AG04450 (cell line): Measurements from ENCODE around the gene HIC1. TPM values are rescaled to one million over a fixed set of nuclear protein-coding genes. Genes with fewer than 3 reads are reported as not detected.

Source experiments
- CTCF ChIA-PET: fragments of 300-600, 350-600 bp; formaldehyde crosslinking; extraction: SDS; loops from one replicate; lab custom pipeline; 2022; ENCODE audit warnings: antibody characterized with exemption, inconsistent platforms; lab: Charles Lee
- POLR2A ChIA-PET: fragments of 350-600 bp; formaldehyde crosslinking; extraction: SDS; loops from one replicate; lab custom pipeline; 2021; ENCODE audit warnings: antibody characterized with exemption, inconsistent platforms; lab: Yijun Ruan, JAX
- DNase-seq: peaks from one replicate; pipeline ENCODE4 v3.0.0-alpha.2; 2011; ENCODE audit warnings: low read depth, low spot score
- H3K27ac ChIP-seq: one replicate; pipeline ENCODE4 v1.5.1; 2012; ENCODE audit warnings: low read depth, low read length, control low read depth
- H3K27me3 ChIP-seq: one replicate; pipeline ENCODE4 v1.6.0; 2012; ENCODE audit warnings: low read length; ENCODE audit not compliant: control insufficient read depth, insufficient read depth
- H3K4me3 ChIP-seq: 2 replicates; pipeline ENCODE4 v1.5.1; 2011; ENCODE audit warnings: mild to moderate bottlenecking, low read depth, low read length, control low read depth
- H3K9me3 ChIP-seq: 2 replicates; pipeline ENCODE4 v1.5.1; 2012; ENCODE audit warnings: low read length; ENCODE audit not compliant: control insufficient read depth, insufficient read depth
- polyA plus RNA-seq: library from polyadenylated mRNA; depleted of rRNA; stranded (reverse); fragments of >200 nt; gene quantifications from 2 replicates; pipeline ENCODE4 v1.2.3, GENCODE V29; 2011
- TF ChIP-seq, protein P1 (sequence below): IDR thresholded peaks from 2 replicates; pipeline ENCODE4 v1.5.1; 2011; ENCODE audit warnings: low read depth, low read length, control low read depth, inconsistent platforms

The HIC1 gene
- polyA plus RNA-seq, 1 experiment: 12.7 TPM

DNA sequence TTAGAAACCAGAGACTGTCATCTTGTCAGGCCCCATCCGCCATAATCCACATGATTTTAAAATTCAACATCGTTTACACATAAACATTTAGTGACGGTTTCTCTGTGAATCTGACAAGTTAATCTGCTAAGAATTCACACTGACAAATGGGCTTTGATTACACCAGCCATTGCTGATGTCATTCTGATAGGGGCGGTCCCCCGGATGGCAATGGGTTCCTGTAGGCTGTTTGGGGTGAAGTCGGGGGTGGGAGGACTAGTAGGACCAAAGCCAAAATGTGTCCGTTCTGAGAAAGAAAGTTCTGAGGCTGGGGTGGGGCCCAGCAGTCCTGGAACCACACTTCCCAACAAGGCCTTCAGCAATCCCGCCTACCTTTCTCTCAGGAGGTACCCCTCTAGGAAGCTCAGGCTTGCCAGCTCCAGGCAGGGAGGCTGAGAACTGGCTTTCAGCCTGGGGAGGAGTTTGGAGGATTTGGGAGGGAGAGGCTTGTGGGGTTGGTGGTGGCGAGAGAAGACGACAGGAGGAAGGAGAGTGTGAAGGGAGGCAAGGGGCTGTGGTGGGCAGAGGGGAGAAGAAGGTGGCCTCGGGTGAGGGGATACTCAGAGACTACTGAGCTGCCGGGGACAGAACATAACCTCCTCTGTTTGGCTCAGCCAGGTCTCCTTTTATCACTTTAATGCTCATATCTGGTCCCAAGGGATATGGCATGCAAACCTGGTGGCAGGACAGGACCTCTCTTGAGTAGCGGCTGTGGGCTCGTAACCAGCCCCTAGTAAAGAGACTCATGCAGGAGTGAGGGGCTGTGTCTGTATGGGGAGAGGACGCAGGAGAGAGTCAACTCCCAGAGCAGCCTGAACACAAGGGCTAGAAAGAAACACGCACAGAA, 8.6 kb downstream of the HIC1 start:
- Histone ChIP-seq H3K27me3 (no peaks in the 10 kb centered on the region), H3K27ac (peak overlapping the region; percentile 61), H3K9me3 (no peaks in the 10 kb centered on the region; the same call in 1 of the 2 replicates), H3K4me3 (no peak overlapping the region)
- no peak for DNase-seq
- POLR2A ChIA-PET: interaction anchor here (0.6 kb wide), 2 partner anchors 10 to 137 kb away, joined by 6 read pairs; no protein-coding TSS in a partner anchor
- TF ChIP-seq, protein P1, sequence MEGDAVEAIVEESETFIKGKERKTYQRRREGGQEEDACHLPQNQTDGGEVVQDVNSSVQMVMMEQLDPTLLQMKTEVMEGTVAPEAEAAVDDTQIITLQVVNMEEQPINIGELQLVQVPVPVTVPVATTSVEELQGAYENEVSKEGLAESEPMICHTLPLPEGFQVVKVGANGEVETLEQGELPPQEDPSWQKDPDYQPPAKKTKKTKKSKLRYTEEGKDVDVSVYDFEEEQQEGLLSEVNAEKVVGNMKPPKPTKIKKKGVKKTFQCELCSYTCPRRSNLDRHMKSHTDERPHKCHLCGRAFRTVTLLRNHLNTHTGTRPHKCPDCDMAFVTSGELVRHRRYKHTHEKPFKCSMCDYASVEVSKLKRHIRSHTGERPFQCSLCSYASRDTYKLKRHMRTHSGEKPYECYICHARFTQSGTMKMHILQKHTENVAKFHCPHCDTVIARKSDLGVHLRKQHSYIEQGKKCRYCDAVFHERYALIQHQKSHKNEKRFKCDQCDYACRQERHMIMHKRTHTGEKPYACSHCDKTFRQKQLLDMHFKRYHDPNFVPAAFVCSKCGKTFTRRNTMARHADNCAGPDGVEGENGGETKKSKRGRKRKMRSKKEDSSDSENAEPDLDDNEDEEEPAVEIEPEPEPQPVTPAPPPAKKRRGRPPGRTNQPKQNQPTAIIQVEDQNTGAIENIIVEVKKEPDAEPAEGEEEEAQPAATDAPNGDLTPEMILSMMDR: no peak
- CTCF ChIA-PET: interaction anchor here (2.4 kb wide), 1 partner anchor 181 kb away, joined by 7 read pairs; no protein-coding TSS in a partner anchor

DNA sequence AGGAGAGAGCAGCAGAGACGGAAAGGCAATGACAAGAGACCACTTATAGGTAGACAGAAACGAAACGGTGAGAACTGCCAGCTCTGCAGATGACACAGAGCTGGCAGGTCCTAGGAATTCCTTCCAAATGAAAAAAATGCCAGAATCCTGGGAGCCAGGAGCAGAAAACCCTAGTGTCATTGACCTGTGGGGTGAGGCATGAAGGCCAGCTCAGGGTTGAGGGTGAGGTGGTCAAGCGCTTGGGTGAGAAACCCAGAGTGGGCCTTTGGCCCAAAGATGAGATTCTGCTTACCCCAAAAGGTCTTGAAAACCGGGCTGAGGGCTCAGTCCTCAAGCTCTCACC, 9.2 kb downstream of the HIC1 start:
- H3K27ac ChIP-seq: peak overlapping the region; percentile 61
- DNase-seq: no peak

DNA sequence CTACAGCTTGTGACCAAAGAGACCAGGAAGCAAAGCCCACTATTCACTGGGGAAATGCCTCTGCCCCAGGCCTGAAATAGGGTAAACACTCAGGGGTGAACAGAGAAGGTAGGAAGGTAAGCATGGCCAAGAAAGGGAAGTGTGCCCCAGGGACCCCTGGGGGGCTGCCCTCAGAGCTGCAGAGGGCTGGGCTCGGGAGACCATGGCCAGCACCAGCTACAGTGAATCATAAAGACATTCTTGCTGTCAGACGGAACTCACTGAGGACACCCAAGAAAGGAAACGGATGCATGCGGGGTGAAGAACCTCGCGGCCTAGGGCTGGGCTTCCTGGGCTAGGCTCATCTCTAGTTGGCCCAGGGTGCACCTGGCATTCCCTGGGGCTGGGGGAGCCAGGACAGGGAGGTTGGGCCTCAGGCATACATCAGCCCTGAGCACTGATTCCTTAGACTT, 9.6 kb downstream of the HIC1 start:
- DNase-seq: no peak
- Histone ChIP-seq H3K9me3 (no peaks in the 10 kb centered on the region; the same call in 1 of the 2 replicates), H3K4me3 (no peak overlapping the region), H3K27me3 (no peaks in the 10 kb centered on the region), H3K27ac (peak overlapping the region; percentile 61)
- ChIA-PET POLR2A (no interaction called here), CTCF (interaction anchor here (0.6 to 2.4 kb wide), 2 partner anchors 36 to 180 kb away, joined by 3 to 7 read pairs; no protein-coding TSS in a partner anchor)
- TF ChIP-seq, protein P1: no peak

More for the DNA sequence above, 9.2 kb downstream of the HIC1 start:
- no peak overlapping the region for H3K4me3 ChIP-seq
- no peaks in the 10 kb centered on the region; the same call in 1 of the 2 replicates for H3K9me3 ChIP-seq
- ChIA-PET POLR2A (interaction anchor here (0.6 kb wide), 1 partner anchor 11 kb away, joined by 6 read pairs; no protein-coding TSS in a partner anchor), CTCF (interaction anchor here (2.4 kb wide), 1 partner anchor 181 kb away, joined by 7 read pairs; no protein-coding TSS in a partner anchor)
- H3K27me3 ChIP-seq: no peaks in the 10 kb centered on the region
- TF ChIP-seq, protein P1: no peak

DNA sequence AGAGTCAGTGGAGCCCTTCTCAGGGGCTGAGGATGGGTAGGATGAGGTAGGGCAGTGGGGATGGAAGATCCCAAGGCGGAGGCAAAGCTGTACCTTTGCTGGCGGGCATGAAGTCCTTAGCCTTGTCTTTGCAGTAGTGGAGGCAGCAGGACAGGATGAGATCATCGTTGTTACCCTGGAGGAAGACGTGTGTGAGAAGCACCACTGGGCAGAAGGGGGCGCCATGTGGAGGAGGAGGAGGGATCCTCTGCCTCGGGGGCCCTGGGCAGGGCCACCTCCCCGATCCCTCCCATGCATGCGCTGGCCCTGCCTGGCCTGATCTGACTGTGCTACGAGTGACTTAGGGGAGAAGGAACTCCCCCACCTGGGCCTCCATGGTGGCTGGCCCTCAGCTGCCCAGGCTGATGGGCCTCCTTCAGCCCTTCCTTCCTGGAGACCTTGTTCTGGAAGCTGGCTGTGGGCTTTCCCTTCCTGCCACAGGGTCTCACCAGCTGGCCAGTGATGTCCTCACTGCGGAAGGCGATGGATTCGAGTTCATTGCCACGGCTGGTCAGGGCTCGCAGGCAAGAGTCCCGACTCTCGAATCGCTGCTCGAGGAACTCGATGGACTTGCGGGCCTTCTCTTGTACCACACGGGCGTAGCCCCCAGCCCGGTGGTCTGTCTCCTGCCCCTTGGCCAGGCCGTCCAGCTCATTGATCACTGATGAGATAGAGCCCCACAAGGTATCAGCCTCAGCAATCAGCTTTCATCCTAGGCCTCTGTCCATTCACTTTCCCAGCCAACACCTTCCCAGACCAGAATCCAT, 10.3 kb downstream of the HIC1 start:
- ChIA-PET POLR2A (no interaction called here), CTCF (interaction anchor here (0.6 to 1.2 kb wide), 4 partner anchors 35 to 202 kb away, joined by 3 to 7 read pairs (median 4); no protein-coding TSS in a partner anchor)
- TF ChIP-seq, protein P1: peak; percentile 37
- no peaks in the 10 kb centered on the region for H3K27me3 ChIP-seq
- no peak for DNase-seq
- no peaks in the 10 kb centered on the region; the same call in 1 of the 2 replicates for H3K9me3 ChIP-seq
- peak overlapping the region; percentile 94 for H3K27ac ChIP-seq
- no peak overlapping the region for H3K4me3 ChIP-seq
